ENCODE results near the gene RREB1. TPM values are rescaled to one million over a fixed set of nuclear protein-coding genes. Genes with fewer than 3 reads are reported as not detected.

RREB1 gene
- total RNA-seq, 1 experiment from 2014 or later: 38.4 TPM

GRCh38 chr6:7062451-7063162 is 45.2 kb upstream of the RREB1 start:
- no TSS peak for BruUV-seq (replicated peaks)
- intact Hi-C loops (cut with micrococcal nuclease; ENCODE audit: unreplicated experiment): loop anchor here (5.0 kb wide), 1 partner anchor 50 kb away; no protein-coding TSS in a partner anchor
- no peaks in the 10 kb centered on the region for H3K9me3 Mint-ChIP-seq (ENCODE audit: low read depth, unreplicated experiment)
- H3K4me1 Mint-ChIP-seq (ENCODE audit: low read depth, unreplicated experiment): peaks cover 14% of the 10 kb centered on the region
- no peak overlapping the region for H3K27ac Mint-ChIP-seq (ENCODE audit: unreplicated experiment)
- CTCF ChIA-PET: no interaction called here
- no peak overlapping the region for H3K4me3 Mint-ChIP-seq (ENCODE audit: low read depth, unreplicated experiment)
- H3K27me3 Mint-ChIP-seq (ENCODE audit: unreplicated experiment): no peaks in the 10 kb centered on the region
- no peak for TF ChIP-seq CTCF (IDR thresholded peaks at IDR 0.05; ENCODE audit: unreplicated experiment)
- H3K36me3 Mint-ChIP-seq (ENCODE audit: insufficient read depth, unreplicated experiment): no peaks in the 10 kb centered on the region
- no peak for DNase-seq

- H3K27ac Mint-ChIP-seq (ENCODE audit: unreplicated experiment): no peak overlapping the region
- H3K27me3 Mint-ChIP-seq (ENCODE audit: unreplicated experiment): no peaks in the 10 kb centered on the region
- no peaks in the 10 kb centered on the region for H3K4me1 Mint-ChIP-seq (ENCODE audit: low read depth, unreplicated experiment)
- no peak overlapping the region for H3K4me3 Mint-ChIP-seq (ENCODE audit: low read depth, unreplicated experiment)
- no peak for TF ChIP-seq CTCF (IDR thresholded peaks at IDR 0.05; ENCODE audit: unreplicated experiment)
- no peak for DNase-seq
- no TSS peak for BruUV-seq (replicated peaks)
- CTCF ChIA-PET: interaction anchor here (0.7 kb wide), 1 partner anchor 601 kb away, joined by 3 read pairs; no protein-coding TSS in a partner anchor
- no peaks in the 10 kb centered on the region for H3K9me3 Mint-ChIP-seq (ENCODE audit: low read depth, unreplicated experiment)
- intact Hi-C loops (cut with micrococcal nuclease; ENCODE audit: unreplicated experiment): no loop called here
- H3K36me3 Mint-ChIP-seq (ENCODE audit: insufficient read depth, unreplicated experiment): no peaks in the 10 kb centered on the region
Observed at GRCh38 chr6:7067305-7067704, 40.5 kb upstream of the RREB1 start.

- intact Hi-C loops (cut with micrococcal nuclease; ENCODE audit: unreplicated experiment): no loop called here
- H3K4me3 Mint-ChIP-seq (ENCODE audit: low read depth, unreplicated experiment): no peak overlapping the region
- no peaks in the 10 kb centered on the region for H3K36me3 Mint-ChIP-seq (ENCODE audit: insufficient read depth, unreplicated experiment)
- CTCF ChIA-PET: no interaction called here
- no peak overlapping the region for H3K27ac Mint-ChIP-seq (ENCODE audit: unreplicated experiment)
- H3K27me3 Mint-ChIP-seq (ENCODE audit: unreplicated experiment): no peaks in the 10 kb centered on the region
- no peak for TF ChIP-seq CTCF (IDR thresholded peaks at IDR 0.05; ENCODE audit: unreplicated experiment)
- BruUV-seq (replicated peaks): no TSS peak
- H3K9me3 Mint-ChIP-seq (ENCODE audit: low read depth, unreplicated experiment): no peaks in the 10 kb centered on the region
- DNase-seq: no peak
- no peaks in the 10 kb centered on the region for H3K4me1 Mint-ChIP-seq (ENCODE audit: low read depth, unreplicated experiment)
Observed at GRCh38 chr6:7071405-7071804, 36.4 kb upstream of the RREB1 start.

GRCh38 chr6:7073082-7073820 is 34.5 kb upstream of the RREB1 start:
- Mint-ChIP-seq H3K4me1 (ENCODE audit: low read depth, unreplicated experiment) (no peaks in the 10 kb centered on the region), H3K4me3 (ENCODE audit: low read depth, unreplicated experiment) (no peak overlapping the region), H3K36me3 (ENCODE audit: insufficient read depth, unreplicated experiment) (no peaks in the 10 kb centered on the region), H3K27me3 (ENCODE audit: unreplicated experiment) (no peaks in the 10 kb centered on the region), H3K9me3 (ENCODE audit: low read depth, unreplicated experiment) (no peaks in the 10 kb centered on the region), H3K27ac (ENCODE audit: unreplicated experiment) (no peak overlapping the region)
- TF ChIP-seq CTCF (IDR thresholded peaks at IDR 0.05; ENCODE audit: unreplicated experiment): no peak
- intact Hi-C loops (cut with micrococcal nuclease; ENCODE audit: unreplicated experiment): no loop called here
- no TSS peak for BruUV-seq (replicated peaks)
- DNase-seq: no peak
- CTCF ChIA-PET: interaction anchor here (0.6 kb wide), 1 partner anchor 25 kb away, joined by 4 read pairs; no protein-coding TSS in a partner anchor

Measured in Calu3 (cell line).